CD4-positive, CD25-positive, alpha-beta regulatory T cell (primary cell): Measurements from ENCODE around the gene PRKCA. TPM values are rescaled to one million over a fixed set of nuclear protein-coding genes. Genes with fewer than 3 reads are reported as not detected.

Experiments used
- ATAC-seq, 2 donors: fragments of 150-1000 bp; cut with Tn5 transposase; one replicate each; pipeline ENCODE4 v1.10.0; 2021; ENCODE audit warnings: low read depth in 2 of 2, moderate number of reproducible peaks in 2 of 2, moderate library complexity in 1 of 2
- DNase-seq, 3 donors: peaks; one replicate each; pipeline versions ENCODE4 v3.0.0 to v3.0.0-alpha.2; 2012 to 2022; ENCODE audit warnings: mixed read lengths in 1 of 3
- H3K27ac ChIP-seq: one replicate; pipeline ENCODE4 v1.7.0; 2013; ENCODE audit warnings: mild to moderate bottlenecking, low read length; ENCODE audit not compliant: insufficient read depth, poor library complexity, severe bottlenecking
- H3K27me3 ChIP-seq: one replicate; pipeline ENCODE4 v1.7.0; 2013; ENCODE audit warnings: low read length; ENCODE audit not compliant: control insufficient read depth, insufficient read depth
- H3K36me3 ChIP-seq: one replicate; pipeline ENCODE4 v1.7.0; 2013; ENCODE audit warnings: mild to moderate bottlenecking, low read length, moderate library complexity; ENCODE audit not compliant: control insufficient read depth, insufficient read depth
- H3K4me1 ChIP-seq: 2 replicates; pipeline ENCODE4 v1.7.0; 2013; ENCODE audit warnings: mild to moderate bottlenecking, low read length; ENCODE audit not compliant: insufficient read depth, control insufficient read depth, poor library complexity, severe bottlenecking
- H3K4me3 ChIP-seq: one replicate; pipeline ENCODE4 v1.7.0; 2013; ENCODE audit warnings: low read depth, mild to moderate bottlenecking, low read length, moderate library complexity
- H3K9me3 ChIP-seq, 2 experiments: 1 replicate in 1 of 2; 2 replicates in 1 of 2; pipeline ENCODE4 v1.7.0; 2013; ENCODE audit warnings: low read length in 2 of 2, mild to moderate bottlenecking in 1 of 2, moderate library complexity in 1 of 2; ENCODE audit not compliant: control insufficient read depth in 2 of 2
- H3K27ac Mint-ChIP-seq, 3 donors: one replicate each; pipeline ENCODE4 v1.8.0; 2020 to 2022; ENCODE audit warnings: mild to moderate bottlenecking in 3 of 3, mixed read lengths in 3 of 3, moderate library complexity in 2 of 3
- H3K27me3 Mint-ChIP-seq: one replicate; pipeline ENCODE4 v1.8.0; 2022; ENCODE audit warnings: mild to moderate bottlenecking, mixed read lengths
- H3K36me3 Mint-ChIP-seq: one replicate; pipeline ENCODE4 v1.8.0; 2020; ENCODE audit warnings: mixed read lengths
- H3K4me1 Mint-ChIP-seq, 4 donors: one replicate each; pipeline ENCODE4 v1.8.0; 2020 to 2022; ENCODE audit warnings: mixed read lengths in 4 of 4, mild to moderate bottlenecking in 1 of 4
- H3K4me3 Mint-ChIP-seq, 4 donors: one replicate each; pipeline ENCODE4 v1.8.0; 2020 to 2022; ENCODE audit warnings: mild to moderate bottlenecking in 4 of 4, mixed read lengths in 4 of 4, moderate library complexity in 3 of 4
- H3K9me3 Mint-ChIP-seq, 7 donors: one replicate each; pipeline ENCODE4 v1.8.0; 2020 to 2022; ENCODE audit warnings: mixed read lengths in 7 of 7, mild to moderate bottlenecking in 3 of 7, moderate library complexity in 2 of 7
- polyA plus RNA-seq, 4 donors: library from polyadenylated mRNA; unstranded; fragments of 300-500 nt; fragmentation: Illumina TruSeq; gene quantifications; one replicate each; pipeline ENCODE4 v1.2.3, GENCODE V29; 2021
- total RNA-seq: library from RNA; stranded (reverse); gene quantifications from one replicate; pipeline ENCODE4 v1.2.3, GENCODE V29; 2022

Gene PRKCA
- total and polyA plus RNA-seq, 5 donors from 2014 or later, result 0.60 to 84.0 (median 2.0) TPM

DNA sequence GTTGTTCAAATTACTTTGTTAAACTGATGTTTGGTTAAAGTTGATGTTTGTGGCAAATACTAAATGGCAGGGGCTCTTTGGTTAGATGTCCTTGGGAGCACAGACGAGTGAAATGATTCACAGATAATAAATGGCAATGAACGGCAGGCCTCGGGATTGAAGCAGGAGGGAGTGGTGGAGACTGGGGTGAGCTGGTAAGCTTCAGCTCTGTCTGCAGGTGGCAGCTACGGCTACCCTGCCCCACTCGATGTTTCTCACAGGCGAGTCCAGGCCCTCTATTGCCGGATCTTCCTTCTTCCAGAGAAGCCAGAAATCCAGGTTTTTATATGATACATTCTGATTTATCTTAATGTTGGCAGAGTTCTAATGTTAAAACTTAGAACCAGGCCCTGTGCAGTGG lies 387.8 kb downstream of the PRKCA start:
- peaks cover 0 to 4% (median 0%) of the 10 kb centered on the region in 7 donors for H3K9me3 Mint-ChIP-seq
- DNase-seq (no peak), ATAC-seq (no peak)
- peak overlapping the region in 1 of 3 donors; percentile 6 for H3K27ac Mint-ChIP-seq
- H3K36me3 Mint-ChIP-seq, result peaks cover 71% of the 10 kb centered on the region
- H3K27me3 Mint-ChIP-seq, result no peaks in the 10 kb centered on the region
- no peak overlapping the region for H3K4me3 Mint-ChIP-seq
- H3K4me1 ChIP-seq, result no peaks in the 10 kb centered on the region
- no peaks in the 10 kb centered on the region for H3K9me3 ChIP-seq
- H3K4me3 ChIP-seq, result no peak overlapping the region
- peaks cover 66% of the 10 kb centered on the region for H3K36me3 ChIP-seq
- no peak overlapping the region for H3K27ac ChIP-seq
- peaks cover 2 to 8% (median 5%) of the 10 kb centered on the region in 4 donors for H3K4me1 Mint-ChIP-seq
- H3K27me3 ChIP-seq, result no peaks in the 10 kb centered on the region

DNA sequence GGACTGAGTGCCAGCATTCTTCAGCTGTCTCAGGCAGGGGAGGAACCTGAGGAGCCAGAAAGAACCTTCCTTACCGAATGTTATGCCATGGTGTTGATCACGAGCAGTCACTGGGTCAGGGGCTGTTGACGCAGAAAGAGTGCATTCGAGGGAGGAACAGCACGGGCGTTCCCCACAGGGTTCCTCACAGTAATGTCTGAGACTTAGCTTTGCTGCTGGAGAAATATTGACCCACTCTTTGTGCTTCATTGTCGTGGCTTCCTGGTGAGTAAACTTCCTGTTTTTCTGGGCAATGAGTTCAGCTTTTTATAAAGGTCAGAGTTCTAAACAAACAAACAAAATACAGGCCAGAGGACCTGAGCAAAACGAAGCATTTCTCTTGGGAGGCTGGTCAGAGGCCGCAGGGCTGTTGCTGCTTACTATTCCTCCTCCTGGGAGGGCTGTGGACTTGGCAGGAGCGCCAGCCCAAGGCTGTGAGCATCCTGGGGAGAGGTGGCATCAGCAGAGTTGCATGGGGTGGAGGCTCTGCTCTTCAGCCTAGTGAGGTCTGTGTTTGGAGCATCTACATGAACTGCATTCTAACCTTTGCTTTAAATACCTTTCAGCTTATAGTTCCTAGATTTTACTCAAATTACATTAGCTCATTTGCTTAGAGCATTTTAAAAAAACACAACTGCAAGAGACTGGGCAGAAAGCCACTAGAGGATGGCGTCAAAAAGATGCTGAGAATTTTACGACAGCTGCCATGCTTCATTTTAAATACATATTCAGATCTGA lies 389.4 kb downstream of the PRKCA start:
- ATAC-seq (no peak), DNase-seq (no peak)
- Histone ChIP-seq H3K4me3 (no peak overlapping the region), H3K27ac (no peak overlapping the region), H3K4me1 (no peaks in the 10 kb centered on the region), H3K9me3 (no peaks in the 10 kb centered on the region), H3K27me3 (no peaks in the 10 kb centered on the region), H3K36me3 (peaks cover 68% of the 10 kb centered on the region)
- Mint-ChIP-seq H3K4me3 (peak overlapping the region in 1 of 4 donors; percentile 84), H3K27me3 (no peaks in the 10 kb centered on the region), H3K4me1 (peaks cover 2 to 8% (median 5%) of the 10 kb centered on the region in 4 donors), H3K36me3 (peaks cover 85% of the 10 kb centered on the region), H3K27ac (peak overlapping the region; percentile 58 to 70 (median 62)), H3K9me3 (peaks cover 0 to 8% (median 1%) of the 10 kb centered on the region in 7 donors)

DNA sequence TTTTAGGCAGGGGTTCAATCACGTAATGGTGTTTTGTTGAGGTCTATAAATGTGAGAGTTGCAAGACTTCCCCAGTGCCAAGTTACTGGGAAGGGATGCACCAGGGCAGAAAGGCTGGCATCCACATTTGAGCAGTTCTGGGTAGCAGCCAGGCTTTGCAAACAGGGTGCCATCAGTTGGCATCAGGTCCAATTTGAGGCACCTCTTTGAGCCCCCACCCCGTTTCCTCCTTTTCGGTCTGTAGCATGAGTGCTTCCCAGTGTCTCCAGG lies 389.9 kb downstream of the PRKCA start:
- DNase-seq (no peak), ATAC-seq (no peak)
- Histone ChIP-seq H3K27me3 (no peaks in the 10 kb centered on the region), H3K36me3 (peaks cover 68% of the 10 kb centered on the region), H3K4me1 (no peaks in the 10 kb centered on the region), H3K9me3 (peaks cover 0 to under 1% of the 10 kb centered on the region in 2 experiments), H3K4me3 (no peak overlapping the region), H3K27ac (no peak overlapping the region)
- H3K27ac Mint-ChIP-seq, result no peak overlapping the region
- H3K4me1 Mint-ChIP-seq, result peaks cover 0 to 8% (median 5%) of the 10 kb centered on the region in 4 donors
- H3K4me3 Mint-ChIP-seq, result no peak overlapping the region
- no peaks in the 10 kb centered on the region for H3K27me3 Mint-ChIP-seq
- peaks cover 0 to 13% (median 3%) of the 10 kb centered on the region in 7 donors for H3K9me3 Mint-ChIP-seq
- H3K36me3 Mint-ChIP-seq, result peaks cover 85% of the 10 kb centered on the region

DNA sequence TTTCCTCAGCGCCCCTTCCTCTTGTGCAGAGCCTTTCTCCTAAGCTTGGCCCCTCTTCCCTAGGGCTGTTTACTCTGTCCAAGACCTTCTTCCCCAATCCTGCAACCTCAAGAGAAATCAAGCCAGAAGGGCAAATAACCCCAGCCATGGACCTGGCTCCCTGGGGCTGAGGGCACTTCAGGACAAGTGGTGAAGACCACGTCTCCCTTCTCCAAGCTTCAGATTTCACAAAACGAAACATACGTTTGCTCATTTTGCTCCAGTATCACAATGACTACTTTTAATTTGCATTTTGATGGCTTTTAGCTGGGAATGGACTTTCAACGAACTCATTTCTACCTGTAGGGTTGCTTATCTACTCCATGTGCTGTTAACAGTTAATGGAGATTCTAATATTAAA lies 392.7 kb downstream of the PRKCA start:
- H3K27ac Mint-ChIP-seq, result no peak overlapping the region

DNA sequence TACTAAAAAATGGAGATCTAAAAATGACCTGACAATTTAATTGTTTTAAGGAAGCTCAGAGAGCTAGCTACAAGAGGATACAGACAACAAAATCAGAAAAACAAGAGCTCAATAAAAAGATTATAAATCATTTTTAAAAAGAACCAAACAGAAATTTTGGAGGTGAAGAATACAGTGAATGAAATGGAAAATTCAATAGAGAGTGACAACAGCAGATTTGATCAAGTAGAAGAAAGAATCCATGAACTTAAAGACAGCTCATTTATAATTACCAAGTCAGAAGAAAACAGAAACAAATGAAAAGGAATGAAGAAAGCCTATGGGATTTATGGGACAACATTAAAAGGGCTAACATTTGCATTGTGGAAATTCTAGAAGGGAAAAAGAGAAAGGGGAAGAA lies 395.9 kb downstream of the PRKCA start:
- H3K27ac Mint-ChIP-seq, result no peak overlapping the region
- Histone ChIP-seq H3K27me3 (no peaks in the 10 kb centered on the region), H3K36me3 (peaks cover 25% of the 10 kb centered on the region), H3K4me1 (no peaks in the 10 kb centered on the region), H3K4me3 (no peak overlapping the region), H3K9me3 (peaks cover 7 to 9% of the 10 kb centered on the region in 2 experiments), H3K27ac (no peak overlapping the region)
- H3K36me3 Mint-ChIP-seq, result peaks cover 56% of the 10 kb centered on the region
- H3K27me3 Mint-ChIP-seq, result no peaks in the 10 kb centered on the region
- ATAC-seq (no peak), DNase-seq (no peak)
- H3K4me1 Mint-ChIP-seq, result peaks cover 0 to 2% (median 0%) of the 10 kb centered on the region in 4 donors
- H3K9me3 Mint-ChIP-seq, result peaks cover 0 to 23% (median 4%) of the 10 kb centered on the region in 7 donors
- no peak overlapping the region for H3K4me3 Mint-ChIP-seq

More for the DNA sequence above, 392.7 kb downstream of the PRKCA start:
- peaks cover 7 to 9% of the 10 kb centered on the region in 2 experiments for H3K9me3 ChIP-seq
- Mint-ChIP-seq H3K9me3 (peaks cover 0 to 23% (median 2%) of the 10 kb centered on the region in 7 donors), H3K27me3 (no peaks in the 10 kb centered on the region), H3K4me3 (no peak overlapping the region), H3K4me1 (peaks cover 0 to 8% (median 5%) of the 10 kb centered on the region in 4 donors), H3K36me3 (peaks cover 69% of the 10 kb centered on the region)
- no peak overlapping the region for H3K27ac ChIP-seq
- H3K36me3 ChIP-seq, result peaks cover 49% of the 10 kb centered on the region
- no peaks in the 10 kb centered on the region for H3K27me3 ChIP-seq
- DNase-seq (no peak), ATAC-seq (no peak)
- no peaks in the 10 kb centered on the region for H3K4me1 ChIP-seq
- no peak overlapping the region for H3K4me3 ChIP-seq

DNA sequence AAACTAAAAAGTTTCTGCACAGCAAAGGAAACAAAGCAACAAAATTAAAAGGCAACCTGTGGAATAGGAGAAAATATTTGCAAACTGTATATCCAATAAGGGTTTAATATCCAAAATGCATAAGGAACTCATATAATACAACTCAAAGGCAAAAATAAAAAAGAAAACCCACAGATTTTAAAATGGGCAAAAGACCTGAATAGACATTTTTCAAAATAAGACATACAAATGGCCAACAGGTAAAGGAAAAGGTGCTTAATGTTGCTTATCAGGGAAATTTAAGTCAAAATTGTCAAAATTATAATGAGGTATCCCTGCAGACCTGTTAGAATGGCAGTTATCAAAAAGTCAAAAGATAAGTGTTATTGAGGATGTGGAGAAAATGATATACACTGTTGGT lies 399.0 kb downstream of the PRKCA start:
- H3K4me3 Mint-ChIP-seq, result no peak overlapping the region
- peaks cover 7 to 9% of the 10 kb centered on the region in 2 experiments for H3K9me3 ChIP-seq
- H3K4me1 Mint-ChIP-seq, result peaks cover 0 to 5% (median 0%) of the 10 kb centered on the region in 4 donors
- H3K4me1 ChIP-seq, result no peaks in the 10 kb centered on the region
- no peak overlapping the region for H3K4me3 ChIP-seq
- no peak for DNase-seq
- H3K36me3 ChIP-seq, result peaks cover 15% of the 10 kb centered on the region
- H3K27me3 ChIP-seq, result no peaks in the 10 kb centered on the region
- no peaks in the 10 kb centered on the region for H3K27me3 Mint-ChIP-seq
- no peak overlapping the region for H3K27ac ChIP-seq
- no peak for ATAC-seq
- peaks cover 28% of the 10 kb centered on the region for H3K36me3 Mint-ChIP-seq
- no peak overlapping the region for H3K27ac Mint-ChIP-seq
- H3K9me3 Mint-ChIP-seq, result peaks cover 0 to 19% (median 4%) of the 10 kb centered on the region in 7 donors

DNA sequence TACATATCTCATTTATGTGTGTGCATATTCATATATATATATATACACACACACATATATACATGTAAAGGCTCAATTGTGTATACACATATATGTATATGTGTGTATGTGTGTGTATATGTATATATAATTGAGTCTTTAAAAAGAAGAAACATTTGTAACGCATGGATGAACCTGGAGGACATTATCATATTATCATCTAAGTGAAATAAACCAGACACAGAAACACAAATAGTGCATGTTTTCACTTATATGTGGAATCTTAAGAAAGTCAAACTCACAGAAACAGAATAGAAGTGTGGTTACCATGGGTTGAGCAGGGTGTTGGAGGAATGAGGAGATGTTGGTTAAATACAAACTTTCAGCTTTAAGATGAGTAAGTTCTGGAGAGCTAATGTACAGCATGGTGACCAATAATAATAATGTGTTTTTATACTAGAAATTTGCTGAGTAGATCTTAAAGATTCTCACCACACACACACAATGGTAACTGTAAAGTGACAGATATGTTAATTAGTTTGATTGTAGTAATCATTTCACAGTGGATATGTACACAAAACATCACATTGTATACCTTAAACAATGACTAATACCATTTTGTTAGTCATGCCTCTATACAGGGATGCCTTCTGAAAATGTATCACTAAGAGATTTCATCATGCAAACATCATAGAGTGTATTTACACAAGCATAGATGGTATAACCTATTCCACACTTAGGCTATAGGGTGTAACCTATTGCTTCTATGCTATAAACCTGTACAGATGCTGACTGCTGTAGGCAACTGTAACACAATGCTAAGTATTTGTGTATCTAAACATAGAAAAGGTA lies 399.9 kb downstream of the PRKCA start:
- Histone ChIP-seq H3K4me3 (no peak overlapping the region), H3K36me3 (peaks cover 7% of the 10 kb centered on the region), H3K27me3 (no peaks in the 10 kb centered on the region), H3K4me1 (no peaks in the 10 kb centered on the region), H3K9me3 (peaks cover 7 to 9% of the 10 kb centered on the region in 2 experiments), H3K27ac (no peak overlapping the region)
- Mint-ChIP-seq H3K9me3 (peaks cover 0 to 12% (median 4%) of the 10 kb centered on the region in 7 donors), H3K27me3 (no peaks in the 10 kb centered on the region), H3K4me1 (peaks cover 0 to 8% (median 0%) of the 10 kb centered on the region in 4 donors), H3K36me3 (peaks cover 19% of the 10 kb centered on the region), H3K27ac (peak overlapping the region in 1 of 3 donors; percentile 66), H3K4me3 (no peak overlapping the region)
- ATAC-seq, result no peak
- no peak for DNase-seq
